GM12878 (cell line): Measurements from ENCODE around the gene YKT6. TPM values are rescaled to one million over a fixed set of nuclear protein-coding genes. Genes with fewer than 3 reads are reported as not detected.

Experiments
- ATAC-seq: fragments of 200-7000 bp; cut with Tn5 transposase; 3 replicates; pipeline ENCODE4 v1.9.1; 2020; ENCODE audit warnings: mild to moderate bottlenecking, moderate library complexity
- BruUV-seq: library from RNA; stranded (reverse); fragments of 400-500 nt; replicated peaks from 2 replicates; lab custom pipeline; 2021; lab: Mats Ljungman, UMichigan
- CTCF ChIA-PET: fragments of 300-600 bp; sonication (Branson Sonifier 250); formaldehyde crosslinking; extraction: SDS; loops from one replicate; lab custom pipeline; 2021; ENCODE audit warnings: inconsistent platforms; lab: Yijun Ruan, JAX
- POLR2A ChIA-PET: fragments of 350-600 bp; formaldehyde crosslinking; extraction: SDS; loops from one replicate; lab custom pipeline; 2021; ENCODE audit warnings: inconsistent platforms; lab: Charles Lee
- RAD21 ChIA-PET: fragments of 300-600 bp; sonication (Branson Sonifier 250); formaldehyde crosslinking; loops from one replicate; lab custom pipeline; 2023; ENCODE audit warnings: antibody characterized with exemption; ENCODE audit not compliant: unreplicated experiment; lab: Charles Lee
- SMC1A ChIA-PET: fragments of 300-600 bp; sonication (Branson Sonifier 250); formaldehyde crosslinking; loops from one replicate; lab custom pipeline; 2023; ENCODE audit not compliant: unreplicated experiment, uncharacterized antibody; lab: Charles Lee
- DNase-seq: peaks from one replicate; pipeline ENCODE4 v3.0.0-alpha.2; 2011; ENCODE audit warnings: low read depth, low spot score
- FAIRE-seq: peaks from 3 replicates; lab custom pipeline; 2011; peaks lifted over from hg19 to GRCh38; lab: Jason Lieb, UNC
- H2AFZ ChIP-seq: 2 replicates; pipeline ENCODE4 v1.6.0; 2011; ENCODE audit warnings: low read depth, low read length, control low read depth; ENCODE audit not compliant: control insufficient read depth
- H3K27ac ChIP-seq: 2 replicates; pipeline ENCODE4 v1.5.1; 2011; ENCODE audit warnings: control low read depth; ENCODE audit not compliant: control insufficient read depth, insufficient read depth
- H3K27me3 ChIP-seq, 2 experiments: replicated peaks in 1 of 2; 2 replicates each; pipeline versions ENCODE4 v1.6.0 to v1.6.1; 2011; ENCODE audit warnings: low read length in 1 of 2; ENCODE audit not compliant: control insufficient read depth in 2 of 2, insufficient read depth in 2 of 2
- H3K36me3 ChIP-seq, 2 experiments: 2 replicates each; pipeline ENCODE4 v1.5.1; 2011; ENCODE audit warnings: low read length in 1 of 2; ENCODE audit not compliant: control insufficient read depth in 2 of 2, insufficient read depth in 2 of 2
- H3K4me1 ChIP-seq: 2 replicates; pipeline ENCODE4 v1.6.1; 2011; ENCODE audit warnings: mild to moderate bottlenecking, low read length, moderate library complexity, mixed read lengths; ENCODE audit not compliant: control insufficient read depth, insufficient read depth
- H3K4me2 ChIP-seq: 2 replicates; pipeline ENCODE4 v1.6.0; 2011; ENCODE audit warnings: control low read depth; ENCODE audit not compliant: control insufficient read depth, insufficient read depth
- H3K4me3 ChIP-seq: fragments of 200-600 bp; sonication (generic); 2 replicates; pipeline ENCODE4 v1.5.1; 2016
- H3K79me2 ChIP-seq: 2 replicates; pipeline ENCODE4 v1.6.0; 2011; ENCODE audit warnings: low read length; ENCODE audit not compliant: control insufficient read depth, insufficient read depth
- H3K9ac ChIP-seq: 2 replicates; pipeline ENCODE4 v1.8.0; 2011; ENCODE audit warnings: low read length, control low read depth, mixed read lengths; ENCODE audit not compliant: control insufficient read depth, insufficient read depth
- H3K9me3 ChIP-seq: replicated peaks from 3 replicates; pipeline ENCODE4 v1.5.1; 2011; ENCODE audit warnings: mild to moderate bottlenecking, low read length; ENCODE audit not compliant: control insufficient read depth, insufficient read depth
- H4K20me1 ChIP-seq: 2 replicates; pipeline ENCODE4 v1.6.0; 2011; ENCODE audit not compliant: control insufficient read depth, insufficient read depth
- CREB1 ChIP-seq: IDR thresholded peaks from 2 replicates; pipeline ENCODE4 v1.6.1; 2012; ENCODE audit warnings: low read depth, mild to moderate bottlenecking, inconsistent platforms
- CREM ChIP-seq: IDR thresholded peaks from 2 replicates; pipeline ENCODE4 v1.6.1; 2014; ENCODE audit warnings: antibody characterized with exemption, low read depth
- ELK1 ChIP-seq: IDR thresholded peaks from 2 replicates; pipeline ENCODE4 v1.6.1; 2012; ENCODE audit warnings: low read depth, low read length, improper control_type of control experiment
- EZH2 ChIP-seq: IDR thresholded peaks from 2 replicates; pipeline ENCODE4 v1.6.1; 2012; ENCODE audit warnings: low read depth, mild to moderate bottlenecking, control low read depth, inconsistent platforms, low read length, borderline replicate concordance; ENCODE audit not compliant: control insufficient read depth
- FOXM1 ChIP-seq: IDR thresholded peaks from 2 replicates; pipeline ENCODE4 v1.6.1; 2012; ENCODE audit warnings: low read depth, mild to moderate bottlenecking, inconsistent platforms, low read length, moderate library complexity
- HDAC2 ChIP-seq: fragments of 200-600 bp; sonication (generic); IDR thresholded peaks from 2 replicates; pipeline ENCODE4 v1.6.1; 2017
- MYC ChIP-seq: IDR thresholded peaks from 2 replicates; pipeline ENCODE4 v1.6.1; 2011; ENCODE audit warnings: mild to moderate bottlenecking, low read length, moderate library complexity, inconsistent platforms; ENCODE audit not compliant: insufficient read depth, insufficient replicate concordance, insufficient read length, severe bottlenecking
- NBN ChIP-seq: fragments of 450-650 bp; IDR thresholded peaks from 2 replicates; pipeline ENCODE4 v1.6.1; 2016
- NR2C1 ChIP-seq: fragments of 450-650 bp; IDR thresholded peaks from 2 replicates; pipeline ENCODE4 v1.6.1; 2017; ENCODE audit warnings: antibody characterized with exemption, mild to moderate bottlenecking, moderate library complexity
- NRF1 ChIP-seq: conservative IDR thresholded peaks from 2 replicates; pipeline ENCODE4 v1.6.1; 2011; ENCODE audit warnings: mild to moderate bottlenecking, low read depth, low read length, improper control_type of control experiment
- RAD51 ChIP-seq: fragments of 450-650 bp; IDR thresholded peaks from 2 replicates; pipeline ENCODE4 v1.6.1; 2016; ENCODE audit warnings: moderate library complexity, mild to moderate bottlenecking, inconsistent platforms
- SKIL ChIP-seq: fragments of 450-650 bp; IDR thresholded peaks from 2 replicates; pipeline ENCODE4 v1.6.1; 2017; ENCODE audit warnings: mild to moderate bottlenecking, low read depth, inconsistent platforms; ENCODE audit not compliant: poor library complexity, severe bottlenecking
- SRF ChIP-seq, 2 experiments: IDR thresholded peaks; 2 replicates each; pipeline ENCODE4 v1.6.1; 2011; ENCODE audit warnings: low read depth in 2 of 2, low read length in 2 of 2, mild to moderate bottlenecking in 1 of 2, moderate library complexity in 1 of 2
- STAT3 ChIP-seq: IDR thresholded peaks from 2 replicates; pipeline ENCODE4 v1.6.1; 2011; ENCODE audit warnings: low read depth, low read length, improper control_type of control experiment
- SUZ12 ChIP-seq: fragments of 200-600 bp; sonication (generic); IDR thresholded peaks from one replicate; pipeline ENCODE4 v1.6.1; 2018; ENCODE audit warnings: antibody characterized with exemption, mild to moderate bottlenecking; ENCODE audit not compliant: unreplicated experiment
- ZNF622 ChIP-seq: fragments of 450-650 bp; IDR thresholded peaks from 2 replicates; pipeline ENCODE4 v1.6.1; 2017; ENCODE audit warnings: mild to moderate bottlenecking, inconsistent platforms
- WGBS: methylation state at CpG from one replicate; pipeline ENCODE4 v1.1.6; 2016; ENCODE audit warnings: low lambda C conversion rate; ENCODE audit not compliant: insufficient replicate concordance, insufficient coverage; ENCODE audit errors: missing lambda C conversion rate; 5-methylcytosine and 5-hydroxymethylcytosine counted together
- in situ Hi-C: fragments of 300-500 bp; cut with MboI; formaldehyde crosslinking; loops from 9 replicates; pipeline ENCODE4 v1.14.3; 2018; ENCODE audit warnings: mixed read lengths
- intact Hi-C: fragments of 100-400 bp; cut with micrococcal nuclease; formaldehyde crosslinking; loops from one replicate; pipeline ENCODE4 v1.14.2; 2022; ENCODE audit not compliant: unreplicated experiment
- polyA plus RNA-seq, 11 experiments: library from polyadenylated mRNA; depleted of rRNA in 4 of 11; unstranded in 6 of 11; stranded (reverse) in 5 of 11; fragments of >200 nt; fragmentation: Nextera tagmentation in 4 of 11; fragmentation: Illumina TruSeq in 1 of 11; extraction: Ambion mirVana in 4 of 11; extraction: Trizol in 1 of 11; gene quantifications; 1 replicate in 1 of 11; 2 replicates in 10 of 11; pipeline versions ENCODE4 v1.2.1 to v1.2.3, GENCODE V29; 2011 to 2016; ENCODE audit warnings: inconsistent platforms in 2 of 11, missing spikeins in 2 of 11, low read depth in 1 of 11
- total RNA-seq, 4 experiments: library from RNA; depleted of rRNA in 3 of 4; stranded (reverse); fragments of >200 nt in 3 of 4; fragmentation: Illumina TruSeq in 1 of 4; extraction: Trizol in 1 of 4; gene quantifications; 2 replicates each; pipeline versions ENCODE4 v1.2.1 to v1.2.3, GENCODE V29; 2013 to 2021
- TF ChIP-seq, protein P1 (sequence below): IDR thresholded peaks from 2 replicates; pipeline ENCODE4 v1.6.1; 2012; ENCODE audit warnings: low read depth, low read length, improper control_type of control experiment
- TF ChIP-seq, protein P2 (sequence below): fragments of 450-650 bp; IDR thresholded peaks from 2 replicates; pipeline ENCODE4 v1.6.1; 2016; ENCODE audit warnings: mild to moderate bottlenecking

The YKT6 gene
- total and polyA plus RNA-seq, 10 of the 15 experiments (the other 5 are each of a cell fraction or from before 2014, with no cell fraction given) = 1.7 to 95.2 (median 70.5) TPM

GRCh38 chr7:44163591-44163990 lies 37.2 kb upstream of the YKT6 start:
- H3K79me2 ChIP-seq = no peaks in the 10 kb centered on the region
- no peak overlapping the region for H3K9ac ChIP-seq
- no TSS peak for BruUV-seq
- DNase-seq (no peak), ATAC-seq (no peak)
- ChIA-PET CTCF (interaction anchor here (0.7 kb wide), 1 partner anchor 47 kb away, joined by 3 read pairs; no protein-coding TSS in a partner anchor), RAD21 (no interaction called here), POLR2A (no interaction called here), SMC1A (no interaction called here)
- intact Hi-C loops = no loop called here
- WGBS = 67% methylated on average over 1 of the region's 1 CpG
- no peaks in the 10 kb centered on the region for H4K20me1 ChIP-seq
- H3K27ac ChIP-seq = no peak overlapping the region
- no peak overlapping the region for H3K4me3 ChIP-seq
- H3K4me1 ChIP-seq = no peaks in the 10 kb centered on the region
- no peaks in the 10 kb centered on the region for H3K9me3 ChIP-seq
- H2AFZ ChIP-seq = no peak overlapping the region
- no peak for TF ChIP-seq NR2C1
- no peak for TF ChIP-seq NBN
- TF ChIP-seq EZH2 = no peak
- TF ChIP-seq, protein P1, sequence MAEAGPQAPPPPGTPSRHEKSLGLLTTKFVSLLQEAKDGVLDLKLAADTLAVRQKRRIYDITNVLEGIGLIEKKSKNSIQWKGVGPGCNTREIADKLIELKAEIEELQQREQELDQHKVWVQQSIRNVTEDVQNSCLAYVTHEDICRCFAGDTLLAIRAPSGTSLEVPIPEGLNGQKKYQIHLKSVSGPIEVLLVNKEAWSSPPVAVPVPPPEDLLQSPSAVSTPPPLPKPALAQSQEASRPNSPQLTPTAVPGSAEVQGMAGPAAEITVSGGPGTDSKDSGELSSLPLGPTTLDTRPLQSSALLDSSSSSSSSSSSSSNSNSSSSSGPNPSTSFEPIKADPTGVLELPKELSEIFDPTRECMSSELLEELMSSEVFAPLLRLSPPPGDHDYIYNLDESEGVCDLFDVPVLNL = no peak
- TF ChIP-seq SUZ12 = no peak
- no peak for TF ChIP-seq FOXM1
- no peak for TF ChIP-seq SRF (IDR thresholded peaks at IDR 0.05; ENCODE audit: low read depth in 2 of 2, low read length in 2 of 2)
- TF ChIP-seq CREB1 = no peak
- no peak for TF ChIP-seq ELK1
- TF ChIP-seq SKIL = no peak
- TF ChIP-seq MYC = no peak
- no peak for TF ChIP-seq NRF1
- no peak for TF ChIP-seq HDAC2
- TF ChIP-seq, protein P2, sequence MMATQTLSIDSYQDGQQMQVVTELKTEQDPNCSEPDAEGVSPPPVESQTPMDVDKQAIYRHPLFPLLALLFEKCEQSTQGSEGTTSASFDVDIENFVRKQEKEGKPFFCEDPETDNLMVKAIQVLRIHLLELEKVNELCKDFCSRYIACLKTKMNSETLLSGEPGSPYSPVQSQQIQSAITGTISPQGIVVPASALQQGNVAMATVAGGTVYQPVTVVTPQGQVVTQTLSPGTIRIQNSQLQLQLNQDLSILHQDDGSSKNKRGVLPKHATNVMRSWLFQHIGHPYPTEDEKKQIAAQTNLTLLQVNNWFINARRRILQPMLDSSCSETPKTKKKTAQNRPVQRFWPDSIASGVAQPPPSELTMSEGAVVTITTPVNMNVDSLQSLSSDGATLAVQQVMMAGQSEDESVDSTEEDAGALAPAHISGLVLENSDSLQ = no peak
- no peak for TF ChIP-seq STAT3
- no peak for TF ChIP-seq CREM
- TF ChIP-seq RAD51 = no peak
- no peak for TF ChIP-seq ZNF622
- TF ChIP-seq, all 136 proteins: peak for 0
- FAIRE-seq = no peak
- H3K4me2 ChIP-seq = no peak overlapping the region
- no peaks in the 10 kb centered on the region for H3K36me3 ChIP-seq
- in situ Hi-C loops = no loop called here
- no peaks in the 10 kb centered on the region; a peak in 1 of 4 replicates for H3K27me3 ChIP-seq
